Gastrocnemius medialis (tissue), 4 donors: ENCODE data around the gene ASXL1.

ENCODE experiments used
- POLR2A ChIP-seq, 2 donors: fragments of 450-650 bp; IDR thresholded peaks; one replicate each; pipeline ENCODE4 v1.6.1; 2017; ENCODE audit warnings: antibody characterized with exemption in 2 of 2, mild to moderate bottlenecking in 2 of 2, moderate library complexity in 2 of 2
- TF ChIP-seq, protein P1 (sequence below), 5 experiments: fragments of 450-650 bp in 3 of 5; fragments of 200-600 bp in 2 of 5; sonication (generic) in 2 of 5; IDR thresholded peaks in 4 of 5; conservative IDR thresholded peaks in 1 of 5; 1 replicate in 4 of 5; 2 replicates in 1 of 5; pipeline ENCODE4 v1.5.1; 2016 to 2019; ENCODE audit warnings: antibody characterized with exemption in 5 of 5, mild to moderate bottlenecking in 3 of 5, moderate library complexity in 3 of 5

- no peak for TF ChIP-seq POLR2A (IDR thresholded peaks at IDR 0.05)
- TF ChIP-seq, protein P1, sequence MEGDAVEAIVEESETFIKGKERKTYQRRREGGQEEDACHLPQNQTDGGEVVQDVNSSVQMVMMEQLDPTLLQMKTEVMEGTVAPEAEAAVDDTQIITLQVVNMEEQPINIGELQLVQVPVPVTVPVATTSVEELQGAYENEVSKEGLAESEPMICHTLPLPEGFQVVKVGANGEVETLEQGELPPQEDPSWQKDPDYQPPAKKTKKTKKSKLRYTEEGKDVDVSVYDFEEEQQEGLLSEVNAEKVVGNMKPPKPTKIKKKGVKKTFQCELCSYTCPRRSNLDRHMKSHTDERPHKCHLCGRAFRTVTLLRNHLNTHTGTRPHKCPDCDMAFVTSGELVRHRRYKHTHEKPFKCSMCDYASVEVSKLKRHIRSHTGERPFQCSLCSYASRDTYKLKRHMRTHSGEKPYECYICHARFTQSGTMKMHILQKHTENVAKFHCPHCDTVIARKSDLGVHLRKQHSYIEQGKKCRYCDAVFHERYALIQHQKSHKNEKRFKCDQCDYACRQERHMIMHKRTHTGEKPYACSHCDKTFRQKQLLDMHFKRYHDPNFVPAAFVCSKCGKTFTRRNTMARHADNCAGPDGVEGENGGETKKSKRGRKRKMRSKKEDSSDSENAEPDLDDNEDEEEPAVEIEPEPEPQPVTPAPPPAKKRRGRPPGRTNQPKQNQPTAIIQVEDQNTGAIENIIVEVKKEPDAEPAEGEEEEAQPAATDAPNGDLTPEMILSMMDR (IDR thresholded peaks at IDR 0.05 in 4 of 5, conservative IDR thresholded peaks at IDR 0.05 in 1 of 5) = no peak
Measured at GRCh38 chr20:32449890-32450401, 91.8 kb downstream of the ASXL1 start.
